HUDEP-2 (cell line): Measurements from ENCODE around the gene DNAJC8.
A peak's percentile ranks its signal among the peaks of the same experiment; 100 is the strongest.

Source experiments
- DNase-seq, 76 experiments: peaks; one replicate each; lab custom pipeline; 2025; ENCODE audit not compliant: unreplicated experiment in 76 of 76; lab: John Stamatoyannopoulos, UW

Gene DNAJC8

GRCh38 chr1:28175955-28176485 lies 56.8 kb downstream of the DNAJC8 start:
- DNase-seq: no peak

GRCh38 chr1:28173980-28174297 lies 58.9 kb downstream of the DNAJC8 start:
- DNase-seq: no peak

DNA sequence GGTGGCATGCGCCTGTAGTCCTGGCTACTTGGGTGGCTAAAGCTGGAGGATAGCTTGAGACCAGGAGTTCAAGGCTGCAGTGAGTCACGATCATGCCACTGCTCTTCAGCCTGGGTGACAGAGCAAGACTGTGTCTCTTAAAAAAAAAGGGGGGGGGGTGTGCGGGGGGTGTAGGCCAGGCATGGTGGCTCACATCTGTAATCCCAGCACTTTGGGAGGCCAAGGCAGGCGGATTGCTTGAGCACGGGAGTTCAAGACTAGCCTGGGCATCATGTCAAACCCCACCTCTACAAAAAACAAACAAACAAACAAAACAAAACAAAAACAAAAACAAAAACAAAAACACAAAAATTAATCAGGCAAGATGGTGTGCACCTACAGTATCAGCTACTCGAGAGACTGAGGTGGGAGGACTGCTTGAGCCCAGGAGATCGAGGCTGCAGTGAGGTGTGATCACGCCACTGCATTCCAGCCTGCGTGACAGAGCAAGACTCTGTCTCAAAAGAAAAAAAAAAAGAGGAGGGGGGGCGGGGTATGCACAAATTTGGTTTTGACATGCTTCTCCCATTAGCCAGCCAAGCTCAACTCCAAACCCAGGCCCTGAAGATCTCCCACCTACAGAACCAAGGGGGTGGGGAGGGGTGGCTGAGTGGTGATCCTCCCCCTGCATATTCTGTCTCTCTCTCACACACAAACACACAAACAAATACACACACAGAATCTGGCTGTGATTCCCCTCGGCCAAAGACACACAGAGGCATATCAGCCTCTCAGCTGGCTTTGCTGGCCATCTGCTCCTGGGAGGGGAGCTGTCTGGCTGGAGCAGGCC lies 59.5 kb downstream of the DNAJC8 start:
- DNase-seq: peak in 13 of 76 experiments; percentile 11 to 63 (median 35)

- DNase-seq: peak in 74 of 76 experiments; percentile 9 to 89 (median 66)
Observed at GRCh38 chr1:28172713-28173150, 60.1 kb downstream of the DNAJC8 start.

GRCh38 chr1:28171246-28171645 lies 61.6 kb downstream of the DNAJC8 start:
- no peak for DNase-seq

GRCh38 chr1:28170001-28170596 lies 62.7 kb downstream of the DNAJC8 start:
- DNase-seq: no peak

GRCh38 chr1:28163496-28164161 lies 69.2 kb downstream of the DNAJC8 start:
- DNase-seq: no peak

DNA sequence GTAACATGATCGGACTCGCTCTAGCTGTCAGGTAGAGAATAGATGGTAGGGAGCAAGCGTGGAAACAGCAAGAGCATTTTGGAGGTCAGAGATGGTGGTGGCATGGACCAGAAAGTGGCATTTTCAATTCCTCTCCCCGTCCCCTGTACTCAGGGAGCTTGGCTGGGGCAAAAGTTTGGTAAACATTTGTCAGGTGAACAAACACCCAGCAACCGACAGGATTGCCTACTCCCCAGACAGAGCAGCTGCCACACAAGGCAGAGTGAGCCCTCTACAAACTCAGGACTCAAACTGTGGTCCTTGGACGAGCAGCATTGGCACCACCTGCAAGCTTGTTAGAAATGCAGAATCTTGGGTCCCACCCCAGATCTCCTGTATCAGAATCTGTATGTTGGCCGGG lies 70.7 kb downstream of the DNAJC8 start:
- no peak for DNase-seq

DNA sequence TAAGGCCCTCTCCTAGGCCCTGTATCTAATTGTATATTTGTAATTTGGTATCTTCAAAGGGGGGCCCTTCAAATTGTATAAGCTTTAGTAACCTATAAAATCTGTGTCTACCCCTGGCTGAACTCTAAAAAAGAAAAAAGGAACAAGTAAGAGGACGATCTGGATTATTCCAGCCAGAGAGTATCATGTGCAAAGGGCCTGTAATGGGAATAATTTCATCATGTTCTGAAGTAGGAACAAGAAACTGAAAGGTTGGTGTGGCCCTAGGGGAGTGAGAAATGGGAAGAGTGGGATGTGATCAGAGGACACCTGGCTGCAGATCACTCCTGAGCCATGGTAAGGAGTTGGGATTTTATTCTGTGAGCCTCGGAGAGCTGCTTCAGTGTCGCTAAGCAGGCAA lies 71.1 kb downstream of the DNAJC8 start:
- no peak for DNase-seq

GRCh38 chr1:28160782-28161266 lies 72.0 kb downstream of the DNAJC8 start:
- DNase-seq: no peak

- no peak for DNase-seq
Observed at GRCh38 chr1:28159680-28160079, 73.1 kb downstream of the DNAJC8 start.

DNA sequence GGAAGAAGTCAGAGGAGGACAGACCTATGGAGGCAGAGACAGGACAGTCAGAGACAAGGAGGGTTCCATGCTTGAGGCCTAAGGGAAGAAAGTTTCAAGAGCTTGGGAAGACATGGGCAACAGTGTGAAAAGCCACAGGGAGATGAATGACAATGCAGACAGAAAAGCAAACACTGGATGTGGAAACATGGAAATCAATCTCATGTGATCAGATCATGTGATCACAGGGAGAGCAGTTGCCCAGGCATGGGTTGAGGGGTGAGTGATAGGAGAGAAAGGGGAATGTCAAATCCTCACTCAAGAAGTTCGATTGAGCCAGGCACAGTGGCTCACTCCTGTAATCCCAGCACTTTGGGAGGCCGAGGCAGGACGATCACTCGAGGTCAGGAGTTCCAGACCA lies 73.6 kb downstream of the DNAJC8 start:
- no peak for DNase-seq

DNA sequence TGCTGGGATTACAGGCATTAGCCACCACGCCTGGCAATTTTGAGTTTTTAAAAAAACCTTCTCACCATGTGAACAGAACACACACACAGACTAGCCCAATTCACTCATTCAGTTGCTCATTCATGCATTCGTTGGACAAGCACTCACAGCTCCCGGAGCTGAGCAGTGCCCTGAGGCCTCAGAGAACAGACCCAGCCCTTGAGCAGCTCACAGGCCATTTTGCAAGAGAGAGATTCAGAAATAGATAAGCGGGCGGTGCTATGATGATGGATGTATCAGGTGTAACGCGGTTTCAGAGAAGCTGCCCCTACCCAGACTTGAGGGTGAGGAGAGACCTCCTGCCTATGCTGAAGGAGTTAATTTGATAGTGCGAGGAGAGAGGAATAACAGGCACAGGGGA lies 74.9 kb downstream of the DNAJC8 start:
- no peak for DNase-seq

DNA sequence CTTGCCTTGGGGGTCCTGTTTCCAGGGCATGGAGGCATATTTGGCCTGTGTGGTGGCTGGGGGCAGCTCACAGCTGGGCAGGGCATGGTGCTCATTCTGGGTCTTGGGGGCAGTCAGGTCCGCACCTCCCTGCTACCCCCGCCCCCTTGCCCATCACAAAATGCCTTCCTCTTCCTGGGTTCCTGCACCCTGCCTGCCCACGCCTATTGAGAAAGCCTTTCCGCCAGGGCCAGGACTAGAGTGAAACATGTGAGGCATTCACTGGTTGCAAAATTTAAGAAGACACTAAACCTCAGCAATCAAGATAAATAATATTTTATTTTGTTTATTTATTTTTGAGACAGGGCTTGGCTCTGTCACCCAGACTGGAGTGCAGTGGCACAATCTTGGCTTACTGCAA lies 76.0 kb downstream of the DNAJC8 start:
- DNase-seq: no peak

- no peak for DNase-seq
Observed at GRCh38 chr1:28155628-28156027, 77.2 kb downstream of the DNAJC8 start.

DNA sequence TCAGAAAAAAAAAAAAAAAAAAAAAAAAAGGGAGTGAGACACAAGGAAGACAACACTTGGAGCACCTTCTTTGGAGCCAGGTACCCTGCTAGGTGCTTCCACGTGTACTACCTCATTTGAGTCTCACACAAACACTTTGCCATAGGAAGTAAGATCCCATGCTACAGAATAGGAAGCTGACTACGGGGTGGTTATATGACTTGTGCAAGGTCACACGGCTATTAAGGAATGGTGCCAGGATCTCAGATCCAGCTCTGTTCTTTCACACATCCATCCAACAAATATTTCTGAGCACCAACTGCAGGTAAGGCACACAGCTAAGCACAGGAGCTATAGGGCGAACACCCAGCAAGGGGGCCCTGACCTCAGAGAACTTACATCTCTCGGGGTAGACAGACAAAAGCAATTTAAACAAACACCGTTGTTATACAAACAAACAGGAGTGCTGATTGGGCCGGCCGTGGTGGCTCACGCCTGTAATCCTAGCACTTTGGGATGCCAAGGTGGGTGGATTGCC lies 78.7 kb downstream of the DNAJC8 start:
- DNase-seq: no peak
